HG03159 (cell line): ENCODE data around the gene SORL1.
A peak's percentile ranks its signal among the peaks of the same experiment; 100 is the strongest.

Experiments
- ATAC-seq: cut with Tn5 transposase; IDR thresholded peaks from one replicate; pipeline ENCODE4 v1.9.1; 2021; ENCODE audit warnings: mild to moderate bottlenecking, moderate library complexity; ENCODE audit not compliant: unreplicated experiment

SORL1 gene

GRCh38 chr11:121451178-121451985 is 732 bp upstream of the SORL1 start:
- ATAC-seq: peak; percentile 2

GRCh38 chr11:121452609-121453150 is 566 bp downstream of the SORL1 start, which contains the start of gene SORL1-AS1:
Gene SORL1-AS1 (minus strand): TSS chr11:121452967.
- ATAC-seq: peak; percentile 34

- no peak for ATAC-seq
Observed at GRCh38 chr11:121453589-121454299, 1.6 kb downstream of the SORL1 start.

DNA sequence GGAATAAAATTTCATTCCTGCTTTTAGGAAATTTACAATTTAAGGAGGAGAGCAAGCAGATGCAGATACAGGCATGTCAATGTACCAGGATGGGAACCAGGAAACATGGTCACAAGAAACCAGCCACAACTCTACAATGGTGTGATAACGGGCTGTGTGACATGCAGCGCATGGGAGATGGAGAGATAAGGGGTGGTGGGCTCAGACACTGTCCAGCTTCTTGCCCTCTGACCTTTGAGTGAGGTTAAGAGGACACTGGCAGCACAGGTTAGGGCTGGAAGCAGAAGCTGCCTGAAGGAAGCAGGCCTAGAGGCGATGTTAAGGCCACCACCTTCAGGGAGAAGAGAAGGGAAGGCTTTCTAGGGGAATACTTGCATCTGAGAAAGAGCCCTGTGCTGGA is 3.0 kb downstream of the SORL1 start:
- ATAC-seq: no peak

DNA sequence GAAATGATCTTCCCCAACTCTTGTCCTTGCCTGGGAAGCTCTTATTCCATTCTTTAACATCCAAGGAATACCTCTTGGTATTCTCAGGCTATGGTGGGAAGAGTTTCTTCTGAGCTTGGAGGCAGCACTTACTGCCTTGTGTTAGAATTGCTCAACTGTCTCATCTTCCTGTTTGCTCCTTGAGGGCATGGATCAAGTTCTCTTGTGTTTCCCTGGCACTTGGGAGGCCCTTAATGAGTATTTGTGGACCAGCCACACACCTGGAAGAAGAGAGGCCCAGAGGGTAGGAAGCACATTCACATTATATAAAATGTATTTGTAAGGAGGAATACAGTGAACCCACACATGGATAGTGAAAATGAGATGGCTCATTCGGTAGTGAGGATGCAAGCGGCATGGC is 4.0 kb downstream of the SORL1 start:
- no peak for ATAC-seq

DNA sequence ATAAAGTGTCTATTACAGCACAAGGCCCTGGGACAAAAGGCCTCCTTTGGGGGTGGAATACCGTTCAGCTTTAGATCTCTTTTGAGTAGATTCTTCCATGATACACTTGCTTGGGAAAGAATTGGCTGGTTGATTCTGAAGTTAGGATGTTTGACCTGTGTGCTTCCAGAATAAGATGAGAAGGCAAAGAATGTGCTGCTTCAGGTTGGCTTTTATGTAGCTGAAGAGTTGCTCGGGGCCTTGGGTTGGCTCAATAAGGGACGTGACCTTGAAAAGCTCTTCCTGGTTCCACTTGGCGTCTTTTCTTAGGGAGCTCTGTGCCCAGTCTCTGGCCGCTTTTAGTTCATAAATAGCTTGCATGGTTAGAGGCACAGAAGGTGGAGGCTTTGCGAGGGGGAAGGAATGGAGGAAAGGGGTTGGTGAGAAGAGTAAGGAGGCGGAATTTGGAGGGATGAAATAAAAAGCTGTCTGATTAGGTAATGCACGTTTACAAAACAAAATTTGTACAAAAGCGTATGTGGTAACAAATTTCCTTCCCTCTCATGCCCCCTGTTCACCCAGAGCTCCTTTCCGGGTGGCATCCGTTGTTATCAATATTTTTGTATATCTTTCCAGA is 4.8 kb downstream of the SORL1 start:
- ATAC-seq: no peak

- ATAC-seq: no peak
Observed at GRCh38 chr11:121458551-121458950, 6.4 kb downstream of the SORL1 start.

DNA sequence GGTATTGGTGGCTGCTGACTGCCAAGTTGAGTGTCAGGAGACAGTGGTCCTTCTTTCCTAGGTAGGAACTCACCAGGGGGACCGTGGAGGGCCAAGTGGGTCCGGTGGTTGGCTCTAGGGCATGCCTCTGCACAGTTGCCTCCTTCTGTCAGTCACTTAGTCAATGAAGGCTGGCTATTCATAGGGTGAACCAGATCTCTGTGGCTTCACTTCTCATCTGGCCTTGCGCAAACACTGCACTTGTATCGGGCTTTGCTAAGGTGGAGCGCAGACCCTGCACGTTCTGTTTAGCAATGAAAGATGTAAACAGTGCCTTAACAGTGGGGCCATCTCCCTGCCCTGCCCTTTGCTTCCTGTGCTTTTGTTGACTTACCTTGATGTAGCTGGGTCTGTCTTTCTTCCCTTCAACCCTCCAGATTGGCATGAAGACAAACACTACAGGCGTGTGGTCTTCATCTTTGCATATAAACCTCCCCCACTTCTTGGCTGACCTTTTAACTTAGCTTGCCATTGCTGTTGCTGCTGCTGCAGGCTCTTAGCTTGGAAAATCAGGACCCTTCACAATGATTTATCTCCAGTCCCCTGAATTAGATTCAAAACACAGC is 7.4 kb downstream of the SORL1 start:
- ATAC-seq: no peak

GRCh38 chr11:121460941-121461514 is 8.9 kb downstream of the SORL1 start:
- no peak for ATAC-seq

DNA sequence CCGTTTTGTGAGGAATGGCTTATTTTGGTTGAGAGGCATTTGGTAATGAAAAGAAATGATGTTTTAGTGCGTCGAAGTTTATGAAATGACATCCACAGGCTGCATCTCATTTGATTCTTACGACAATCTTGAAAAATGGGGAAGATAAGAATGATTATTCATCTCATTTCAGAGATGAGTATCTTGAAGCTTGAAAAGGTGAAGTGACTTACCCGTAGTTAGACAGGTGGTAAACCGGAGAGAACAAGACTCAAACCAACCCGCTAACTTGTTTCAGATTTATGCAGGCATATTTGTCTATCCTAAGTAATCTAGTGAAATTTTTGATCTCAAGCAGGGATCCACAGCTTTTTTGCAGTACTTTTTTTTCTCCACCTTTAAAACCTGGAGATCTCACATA is 9.7 kb downstream of the SORL1 start:
- ATAC-seq: no peak

- ATAC-seq: peak; percentile 0
Observed at GRCh38 chr11:121463689-121464335, 11.7 kb downstream of the SORL1 start.

DNA sequence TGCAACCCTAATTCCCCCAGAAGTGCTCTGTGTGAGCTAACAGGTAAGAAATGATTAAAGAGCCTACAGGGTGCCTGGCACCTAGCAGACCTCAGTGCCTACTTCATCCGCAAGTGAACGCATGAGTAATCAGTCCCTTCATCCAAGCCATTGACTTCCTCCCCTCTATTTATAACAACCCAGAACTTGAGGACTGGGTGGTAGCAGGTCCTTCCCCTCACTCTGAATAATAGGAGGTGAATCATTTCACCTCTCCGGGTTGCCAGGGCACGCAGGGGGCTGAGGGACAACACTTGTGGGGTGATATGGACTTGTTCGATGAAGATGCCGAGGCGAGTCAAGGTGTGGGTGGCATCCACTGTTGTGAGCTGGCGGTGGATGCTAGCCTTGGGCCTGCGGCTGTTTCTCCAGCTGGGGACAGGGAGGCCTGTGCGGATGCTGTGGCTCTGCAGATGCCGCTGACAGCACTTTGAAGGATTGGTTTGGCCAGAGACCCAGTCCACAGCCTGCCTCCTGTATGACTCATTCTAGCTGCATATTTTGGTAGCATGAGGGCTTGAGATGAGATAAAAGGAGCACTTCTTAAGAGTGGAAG is 12.3 kb downstream of the SORL1 start:
- ATAC-seq: peak; percentile 45

GRCh38 chr11:121465709-121466062 is 13.6 kb downstream of the SORL1 start:
- no peak for ATAC-seq

DNA sequence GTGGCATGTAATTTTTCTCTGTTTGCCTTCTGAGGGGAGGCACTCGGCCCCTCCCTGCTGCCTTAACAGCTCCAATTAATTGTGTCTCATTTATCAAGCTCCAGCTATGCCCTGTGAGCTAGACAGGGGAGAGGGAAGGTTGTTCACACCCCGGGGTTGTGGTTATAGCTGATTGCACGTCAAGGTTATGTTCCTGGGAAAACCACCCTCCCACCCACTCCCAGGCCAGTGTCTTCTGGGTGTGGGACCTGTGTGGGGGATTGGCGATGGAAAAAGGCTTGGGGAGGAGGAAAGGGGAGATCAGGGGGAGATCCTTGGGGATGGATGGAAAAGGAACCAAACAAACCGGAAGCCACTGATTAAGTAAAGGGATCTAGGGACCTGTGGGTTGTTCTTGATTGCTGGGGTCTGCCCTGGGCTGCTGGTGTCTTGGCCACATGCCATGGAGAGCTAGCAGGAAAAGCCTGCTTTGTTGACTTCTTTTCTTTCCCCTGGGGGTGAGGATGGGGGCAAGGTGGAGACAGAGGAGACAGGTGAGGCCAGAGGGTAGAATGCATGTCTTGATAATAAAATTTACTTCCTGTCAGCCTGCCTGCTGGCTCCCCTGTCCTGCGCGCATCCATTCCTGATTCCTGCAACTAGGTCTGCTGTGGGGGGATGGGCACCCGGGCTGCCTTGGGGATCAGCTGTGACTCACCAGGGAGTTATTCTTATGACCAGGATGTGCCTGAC is 14.1 kb downstream of the SORL1 start:
- peak; percentile 29 for ATAC-seq

- no peak for ATAC-seq
Observed at GRCh38 chr11:121467471-121467870, 15.4 kb downstream of the SORL1 start.

GRCh38 chr11:121467965-121468364 is 15.9 kb downstream of the SORL1 start:
- no peak for ATAC-seq

- ATAC-seq: no peak
Observed at GRCh38 chr11:121469910-121470309, 17.8 kb downstream of the SORL1 start.

- ATAC-seq: no peak
Observed at GRCh38 chr11:121471167-121471566, 19.1 kb downstream of the SORL1 start.

DNA sequence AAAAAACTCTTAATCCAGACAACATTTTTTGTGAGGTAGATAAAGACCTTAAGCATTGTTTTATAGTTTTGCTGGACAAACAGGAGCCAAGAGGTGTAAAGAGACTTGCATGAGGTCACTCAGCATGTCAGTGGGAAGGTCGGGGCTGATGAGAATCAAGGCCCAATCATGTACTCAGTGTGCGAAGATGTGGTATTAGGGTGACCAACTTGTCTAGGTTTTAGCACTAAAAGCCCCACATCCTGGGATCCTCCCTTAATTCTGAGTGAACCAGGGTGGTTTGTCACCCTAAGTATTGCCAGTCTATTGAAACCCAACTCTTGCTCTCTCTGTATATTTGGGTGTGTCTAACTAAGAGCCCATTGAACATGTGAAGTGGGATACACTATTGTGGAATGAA is 20.2 kb downstream of the SORL1 start:
- no peak for ATAC-seq
